Suprapubic skin (tissue), 4 donors: ENCODE results near the gene DSCAML1. TPM values are rescaled to one million over a fixed set of nuclear protein-coding genes. Genes with fewer than 3 reads are reported as not detected.
A peak's percentile ranks its signal among the peaks of the same experiment; 100 is the strongest.

ENCODE experiments used
- DNase-seq, 2 donors: peaks; one replicate each; pipeline ENCODE4 v3.0.0-alpha.2; 2019; ENCODE audit warnings: low spot score in 2 of 2
- H3K27ac ChIP-seq: fragments of 200-600 bp; sonication (generic); one replicate; pipeline ENCODE4 v1.5.1; 2019
- H3K27me3 ChIP-seq: fragments of 200-600 bp; sonication (generic); one replicate; pipeline ENCODE4 v1.5.1; 2019
- H3K36me3 ChIP-seq: fragments of 200-600 bp; sonication (generic); one replicate; pipeline ENCODE4 v1.5.1; 2019
- H3K4me1 ChIP-seq: fragments of 200-600 bp; sonication (generic); one replicate; pipeline ENCODE4 v1.5.1; 2019
- H3K4me3 ChIP-seq: fragments of 200-600 bp; sonication (generic); one replicate; pipeline ENCODE4 v1.5.1; 2019; ENCODE audit warnings: mild to moderate bottlenecking
- H3K9me3 ChIP-seq: fragments of 200-600 bp; sonication (generic); one replicate; pipeline ENCODE4 v1.5.1; 2019
- EP300 ChIP-seq: sonication (generic); formaldehyde crosslinking; IDR thresholded peaks from one replicate; pipeline ENCODE4 v1.6.1; 2017; ENCODE audit warnings: antibody characterized with exemption
- POLR2A ChIP-seq, 2 donors: fragments of 450-650 bp; IDR thresholded peaks; one replicate each; pipeline ENCODE4 v1.6.1; 2017; ENCODE audit warnings: antibody characterized with exemption in 2 of 2, mild to moderate bottlenecking in 2 of 2, moderate library complexity in 2 of 2
- POLR2AphosphoS5 ChIP-seq, 3 donors: sonication (generic); formaldehyde crosslinking; IDR thresholded peaks; one replicate each; pipeline ENCODE4 v1.6.1; 2017; ENCODE audit warnings: antibody characterized with exemption in 3 of 3
- WGBS: methylation state at CpG from one replicate; pipeline ENCODE4 v1.1.5; 2018; 5-methylcytosine and 5-hydroxymethylcytosine counted together
- total RNA-seq, 4 donors: library from RNA; depleted of rRNA; stranded (reverse); fragments of >200 nt; gene quantifications; one replicate each; pipeline ENCODE4 v1.1.0, GENCODE V29; 2016
- TF ChIP-seq, protein P1 (sequence below), 2 donors: fragments of 200-600 bp in 1 of 2; fragments of 450-650 bp in 1 of 2; sonication (generic) in 1 of 2; IDR thresholded peaks; one replicate each; pipeline ENCODE4 v1.5.1; 2016 to 2019; ENCODE audit warnings: antibody characterized with exemption in 2 of 2, mild to moderate bottlenecking in 1 of 2, moderate library complexity in 1 of 2

Gene DSCAML1
- total RNA-seq, 4 donors from 2014 or later, result 0.11 to 0.24 (median 0.21) TPM; not detected in 1

DNA sequence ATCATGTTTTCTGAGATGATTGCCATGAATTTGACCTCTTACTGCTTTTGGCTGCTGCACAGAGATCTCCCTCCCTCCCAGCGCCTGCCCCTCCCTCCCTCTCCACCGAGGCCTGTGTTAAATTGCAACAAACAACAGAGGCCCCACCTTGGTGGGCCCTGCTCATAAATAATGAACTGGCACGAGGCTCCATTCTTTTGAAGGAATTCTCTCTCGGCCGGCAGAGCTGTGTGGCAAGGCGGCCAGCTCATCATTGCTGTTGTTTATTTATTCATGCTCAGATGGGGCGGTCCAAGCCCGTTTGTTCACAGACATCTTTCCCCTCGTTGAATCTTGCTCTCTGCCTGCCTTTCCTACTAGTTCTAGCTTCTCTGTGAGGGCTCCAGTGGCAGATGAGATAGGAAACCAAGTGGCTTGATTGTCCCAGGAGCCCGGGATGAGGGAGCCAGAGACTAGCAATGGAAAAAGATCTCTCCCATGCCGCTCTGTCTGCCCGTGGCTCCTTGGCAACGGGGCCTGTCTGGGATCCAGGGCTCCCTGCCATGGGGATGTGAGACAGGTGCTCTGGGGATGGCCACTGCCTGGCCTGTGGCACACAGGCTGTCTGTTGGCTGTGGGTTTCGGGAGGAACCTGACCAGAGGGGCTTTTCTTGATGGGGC lies 192.6 kb downstream of the DSCAML1 start:
- Histone ChIP-seq H3K27me3 (peaks cover 11% of the 10 kb centered on the region), H3K9me3 (no peaks in the 10 kb centered on the region)
- TF ChIP-seq EP300 (no peak), POLR2A (IDR thresholded peaks at IDR 0.05) (no peak), POLR2AphosphoS5 (IDR thresholded peaks at IDR 0.05) (no peak)
- TF ChIP-seq, protein P1, sequence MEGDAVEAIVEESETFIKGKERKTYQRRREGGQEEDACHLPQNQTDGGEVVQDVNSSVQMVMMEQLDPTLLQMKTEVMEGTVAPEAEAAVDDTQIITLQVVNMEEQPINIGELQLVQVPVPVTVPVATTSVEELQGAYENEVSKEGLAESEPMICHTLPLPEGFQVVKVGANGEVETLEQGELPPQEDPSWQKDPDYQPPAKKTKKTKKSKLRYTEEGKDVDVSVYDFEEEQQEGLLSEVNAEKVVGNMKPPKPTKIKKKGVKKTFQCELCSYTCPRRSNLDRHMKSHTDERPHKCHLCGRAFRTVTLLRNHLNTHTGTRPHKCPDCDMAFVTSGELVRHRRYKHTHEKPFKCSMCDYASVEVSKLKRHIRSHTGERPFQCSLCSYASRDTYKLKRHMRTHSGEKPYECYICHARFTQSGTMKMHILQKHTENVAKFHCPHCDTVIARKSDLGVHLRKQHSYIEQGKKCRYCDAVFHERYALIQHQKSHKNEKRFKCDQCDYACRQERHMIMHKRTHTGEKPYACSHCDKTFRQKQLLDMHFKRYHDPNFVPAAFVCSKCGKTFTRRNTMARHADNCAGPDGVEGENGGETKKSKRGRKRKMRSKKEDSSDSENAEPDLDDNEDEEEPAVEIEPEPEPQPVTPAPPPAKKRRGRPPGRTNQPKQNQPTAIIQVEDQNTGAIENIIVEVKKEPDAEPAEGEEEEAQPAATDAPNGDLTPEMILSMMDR (IDR thresholded peaks at IDR 0.05), result no peak

DNA sequence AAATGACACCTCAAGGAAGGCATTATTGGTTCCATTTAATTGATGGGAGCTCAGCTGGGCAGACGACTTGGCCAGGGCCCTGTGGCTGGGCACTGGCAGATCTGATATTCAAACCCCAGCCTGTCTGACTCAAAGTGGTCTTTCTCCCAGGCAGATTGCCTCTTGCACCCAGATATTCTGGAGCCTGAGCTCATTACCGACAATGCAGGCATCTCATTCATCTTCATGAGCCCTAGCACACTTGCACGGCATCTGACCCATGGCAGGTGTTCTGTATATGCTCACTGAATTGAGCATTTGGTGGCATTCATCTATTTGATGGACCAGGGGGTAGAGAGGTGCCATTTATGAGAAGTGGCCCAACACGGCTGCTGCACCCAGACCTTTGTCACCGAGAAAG lies 193.1 kb downstream of the DSCAML1 start:
- H3K27ac ChIP-seq, result no peak overlapping the region

More for the DNA sequence above, 192.6 kb downstream of the DSCAML1 start:
- H3K27ac ChIP-seq, result no peak overlapping the region
- no peaks in the 10 kb centered on the region for H3K36me3 ChIP-seq
- peak in 1 of 2 donors; percentile 27 for DNase-seq
- H3K4me1 ChIP-seq, result no peaks in the 10 kb centered on the region
- no peak overlapping the region for H3K4me3 ChIP-seq
- WGBS, result 37% methylated on average over 13 of the region's 14 CpGs

DNA sequence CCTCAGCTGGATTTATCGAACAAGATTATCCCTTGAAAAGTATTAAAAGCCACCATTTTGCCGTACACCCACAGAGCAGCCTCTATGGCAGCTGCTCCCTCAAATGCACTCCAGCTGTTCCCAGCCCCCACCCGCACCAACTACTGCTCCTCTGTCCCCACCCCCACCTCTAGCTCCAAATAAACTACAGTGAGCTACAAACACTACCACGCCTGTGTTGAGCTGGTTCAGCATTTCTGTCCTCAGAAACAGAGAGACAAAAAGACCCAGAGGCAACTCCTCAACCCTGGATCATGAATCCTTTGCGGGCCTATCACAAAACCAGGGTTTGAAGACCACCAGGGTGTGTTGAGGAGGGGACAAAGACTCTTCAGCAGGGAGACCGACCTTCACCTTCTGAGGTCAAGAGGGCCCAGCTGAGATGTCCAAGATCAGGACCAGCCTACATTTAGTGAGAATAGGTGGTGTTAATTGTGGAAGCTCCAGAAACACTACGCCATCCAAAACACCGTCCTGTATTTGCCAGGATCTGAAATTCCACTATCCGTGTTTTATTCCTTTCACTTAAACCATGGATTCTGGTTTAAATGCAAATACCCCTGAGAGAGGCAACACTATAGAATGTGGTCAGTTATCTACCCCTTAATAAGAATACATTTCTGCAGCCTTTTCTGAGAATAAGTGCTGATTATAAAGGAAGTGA lies 195.9 kb downstream of the DSCAML1 start:
- Histone ChIP-seq H3K36me3 (no peaks in the 10 kb centered on the region), H3K9me3 (no peaks in the 10 kb centered on the region), H3K4me1 (no peaks in the 10 kb centered on the region), H3K27me3 (peaks cover 22% of the 10 kb centered on the region), H3K4me3 (no peak overlapping the region), H3K27ac (no peak overlapping the region)
- WGBS, result 64% methylated on average over 9 of the region's 9 CpGs
- TF ChIP-seq, protein P1 (IDR thresholded peaks at IDR 0.05), result no peak
- TF ChIP-seq EP300 (no peak), POLR2A (IDR thresholded peaks at IDR 0.05) (no peak), POLR2AphosphoS5 (IDR thresholded peaks at IDR 0.05) (no peak)
- peak in 1 of 2 donors; percentile 11 for DNase-seq

More for the DNA sequence above, 193.1 kb downstream of the DSCAML1 start:
- 69% methylated on average over 5 of the region's 5 CpGs for WGBS
- Histone ChIP-seq H3K4me3 (no peak overlapping the region), H3K36me3 (no peaks in the 10 kb centered on the region), H3K4me1 (no peaks in the 10 kb centered on the region), H3K9me3 (no peaks in the 10 kb centered on the region), H3K27me3 (peaks cover 11% of the 10 kb centered on the region)
- peak in 1 of 2 donors; percentile 5 for DNase-seq
- TF ChIP-seq POLR2A (IDR thresholded peaks at IDR 0.05) (no peak), EP300 (no peak), POLR2AphosphoS5 (IDR thresholded peaks at IDR 0.05) (no peak)
- TF ChIP-seq, protein P1 (IDR thresholded peaks at IDR 0.05), result no peak

DNA sequence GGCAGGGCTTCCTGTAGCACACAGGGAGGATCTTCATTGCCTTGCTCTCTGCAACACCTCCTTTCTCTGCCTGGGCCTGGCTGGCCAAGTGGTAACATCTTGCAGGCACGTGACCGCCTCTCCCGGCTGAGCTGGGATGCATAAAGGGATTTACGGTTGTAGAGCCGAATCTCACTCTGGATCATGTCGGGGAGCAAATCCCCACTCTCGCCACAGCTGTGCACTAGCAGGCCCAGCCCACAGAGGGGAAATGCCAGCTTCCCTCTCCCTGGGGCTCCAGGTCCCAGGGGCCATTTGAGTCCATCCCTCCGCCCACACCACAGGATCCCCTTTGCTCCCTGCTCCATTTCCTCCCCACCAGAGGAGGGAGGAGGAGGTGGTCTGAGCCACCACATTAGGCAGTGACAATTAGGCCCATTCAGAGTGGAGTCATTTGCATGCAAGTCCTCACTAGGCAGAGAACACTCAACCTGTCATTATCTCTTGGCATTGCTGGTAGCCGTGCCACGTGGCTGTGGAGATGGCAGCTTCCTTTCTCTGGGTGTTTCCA lies 196.7 kb downstream of the DSCAML1 start:
- peak in 1 of 2 donors; percentile 29 for DNase-seq
- Histone ChIP-seq H3K4me1 (no peaks in the 10 kb centered on the region), H3K27me3 (peaks cover 26% of the 10 kb centered on the region), H3K27ac (no peak overlapping the region), H3K36me3 (no peaks in the 10 kb centered on the region), H3K9me3 (no peaks in the 10 kb centered on the region), H3K4me3 (no peak overlapping the region)
- WGBS, result 49% methylated on average over 3 of the region's 10 CpGs
- TF ChIP-seq EP300 (no peak), POLR2AphosphoS5 (IDR thresholded peaks at IDR 0.05) (no peak), POLR2A (IDR thresholded peaks at IDR 0.05) (no peak)
- TF ChIP-seq, protein P1 (IDR thresholded peaks at IDR 0.05), result no peak

DNA sequence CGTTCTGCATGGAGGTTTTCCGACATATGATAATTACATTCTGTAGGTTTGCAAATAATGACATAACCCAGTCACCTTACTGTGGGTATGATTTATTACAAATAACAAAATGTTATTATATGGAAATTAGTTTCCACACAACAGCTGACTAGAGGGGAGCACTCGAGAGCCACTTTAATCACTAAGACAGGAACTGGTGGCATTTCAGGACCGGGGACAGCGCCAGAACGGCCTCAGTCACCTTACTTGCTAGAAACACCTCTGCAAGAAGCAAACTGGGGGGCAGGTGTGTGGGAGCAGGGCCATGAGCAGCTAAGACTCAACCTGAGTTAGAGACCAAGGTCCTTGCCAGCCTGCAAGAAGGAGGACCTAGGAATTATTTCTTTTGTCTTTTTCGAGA lies 199.9 kb downstream of the DSCAML1 start:
- Histone ChIP-seq H3K36me3 (no peaks in the 10 kb centered on the region), H3K4me1 (no peaks in the 10 kb centered on the region), H3K27ac (no peak overlapping the region), H3K9me3 (no peaks in the 10 kb centered on the region), H3K27me3 (peaks cover 29% of the 10 kb centered on the region), H3K4me3 (no peak overlapping the region)
- WGBS, result 44% methylated on average over 7 of the region's 7 CpGs
- no peak for TF ChIP-seq EP300
- TF ChIP-seq, protein P1 (IDR thresholded peaks at IDR 0.05), result no peak
- TF ChIP-seq POLR2A (IDR thresholded peaks at IDR 0.05), result no peak
- TF ChIP-seq POLR2AphosphoS5 (IDR thresholded peaks at IDR 0.05), result no peak
- peak in 1 of 2 donors; percentile 40 for DNase-seq
